ENCODE data around the gene CCSER2.

CCSER2 gene

DNA sequence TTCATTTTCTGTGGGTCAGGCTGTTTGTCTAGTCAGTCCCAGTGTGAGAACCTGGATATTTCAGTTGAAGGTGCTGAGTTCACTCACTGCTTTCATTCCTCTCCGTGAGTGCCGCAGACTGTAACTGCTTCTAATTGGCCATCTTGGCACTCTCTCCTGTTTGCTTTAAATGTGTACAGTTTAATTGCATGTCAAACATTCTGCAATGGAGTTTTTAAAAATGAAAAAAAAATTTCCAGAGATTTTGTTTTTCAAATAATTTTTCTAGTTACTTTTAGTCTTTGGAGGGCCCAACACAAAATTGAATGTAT is 87.8 kb downstream of the CCSER2 start:
- Histone ChIP-seq H3K14ac (ENCODE audit: low read length in 2 of 2) (no peak overlapping the region), H2BK12ac (ENCODE audit: low read length in 2 of 2) (no peak overlapping the region), H3K23ac (ENCODE audit: low read length in 2 of 2) (no peak overlapping the region), H4K91ac (ENCODE audit: low read length) (no peak overlapping the region), H2BK5ac (ENCODE audit: low read depth, low read length, poor library complexity, severe bottlenecking) (no peak overlapping the region), H3K9me3 (ENCODE audit: control insufficient read depth, low read length) (peaks cover 43% of the 10 kb centered on the region), H3K79me1 (replicated peaks; ENCODE audit: low read length, poor library complexity, severe bottlenecking) (peaks cover 23% of the 10 kb centered on the region), H3K9ac (ENCODE audit: low read length) (no peak overlapping the region), H3K27ac (ENCODE audit: low read length, poor library complexity, severe bottlenecking) (no peak overlapping the region), H3K4me3 (ENCODE audit: insufficient read depth in 1 of 2, low read depth in 1 of 2, low read length in 2 of 2) (no peak overlapping the region), H3K4me1 (ENCODE audit: control insufficient read depth, insufficient read depth, low read depth, low read length) (no peaks in the 10 kb centered on the region), H3K36me3 (ENCODE audit: control insufficient read depth in 1 of 2, insufficient read depth in 2 of 2, low read depth in 1 of 2, low read length in 2 of 2) (peaks cover 9 to 31% of the 10 kb centered on the region in 2 experiments), H2AFZ (ENCODE audit: low read depth, low read length) (no peak overlapping the region), H3K27me3 (ENCODE audit: control insufficient read depth in 1 of 2, insufficient read depth in 1 of 2, low read length in 2 of 2) (no peaks in the 10 kb centered on the region), H2AK5ac (ENCODE audit: low read length, severe bottlenecking) (no peak overlapping the region), H3K4me2 (ENCODE audit: low read length, poor library complexity, severe bottlenecking) (no peak overlapping the region), H3K18ac (ENCODE audit: low read depth in 1 of 2, low read length in 2 of 2) (no peak overlapping the region), H2BK15ac (ENCODE audit: low read depth, poor library complexity, severe bottlenecking) (no peak overlapping the region), H3K4ac (ENCODE audit: low read depth in 1 of 2, low read length in 2 of 2) (no peak overlapping the region), H2BK120ac (ENCODE audit: low read depth, low read length) (no peak overlapping the region), H4K8ac (ENCODE audit: low read length) (no peak overlapping the region)
- WGBS = no CpG with 5 or more reads among the region's 2 CpGs
- no peak for DNase-seq

GRCh38 chr10:84423719-84424118 is 95.3 kb downstream of the CCSER2 start:
- H3K9me3 ChIP-seq (ENCODE audit: control insufficient read depth, low read length) = peaks cover 5% of the 10 kb centered on the region
- no peak overlapping the region for H2BK12ac ChIP-seq (ENCODE audit: low read length in 2 of 2)
- peaks cover 0 to 45% of the 10 kb centered on the region in 2 experiments for H3K36me3 ChIP-seq (ENCODE audit: control insufficient read depth in 1 of 2, insufficient read depth in 2 of 2, low read depth in 1 of 2, low read length in 2 of 2)
- no peaks in the 10 kb centered on the region for H3K27me3 ChIP-seq (ENCODE audit: control insufficient read depth in 1 of 2, insufficient read depth in 1 of 2, low read length in 2 of 2)
- H3K4ac ChIP-seq (ENCODE audit: low read depth in 1 of 2, low read length in 2 of 2) = no peak overlapping the region
- H2AK5ac ChIP-seq (ENCODE audit: low read length, severe bottlenecking) = no peak overlapping the region
- no peak overlapping the region for H3K14ac ChIP-seq (ENCODE audit: low read length in 2 of 2)
- peak overlapping the region; percentile 93 for H3K9ac ChIP-seq (ENCODE audit: low read length)
- H2BK5ac ChIP-seq (ENCODE audit: low read depth, low read length, poor library complexity, severe bottlenecking) = no peak overlapping the region
- peaks cover 5% of the 10 kb centered on the region for H3K4me1 ChIP-seq (ENCODE audit: control insufficient read depth, insufficient read depth, low read depth, low read length)
- peaks cover 25% of the 10 kb centered on the region for H3K79me1 ChIP-seq (replicated peaks; ENCODE audit: low read length, poor library complexity, severe bottlenecking)
- H2BK15ac ChIP-seq (ENCODE audit: low read depth, poor library complexity, severe bottlenecking) = no peak overlapping the region
- no peak overlapping the region for H2BK120ac ChIP-seq (ENCODE audit: low read depth, low read length)
- H3K4me2 ChIP-seq (ENCODE audit: low read length, poor library complexity, severe bottlenecking) = no peak overlapping the region
- H3K4me3 ChIP-seq (ENCODE audit: insufficient read depth in 1 of 2, low read depth in 1 of 2, low read length in 2 of 2) = no peak overlapping the region
- H3K18ac ChIP-seq (ENCODE audit: low read depth in 1 of 2, low read length in 2 of 2) = no peak overlapping the region
- DNase-seq = peak; percentile 7
- H3K27ac ChIP-seq (ENCODE audit: low read length, poor library complexity, severe bottlenecking) = peak overlapping the region; percentile 63
- H4K8ac ChIP-seq (ENCODE audit: low read length) = no peak overlapping the region
- H2AFZ ChIP-seq (ENCODE audit: low read depth, low read length) = no peak overlapping the region
- H4K91ac ChIP-seq (ENCODE audit: low read length) = no peak overlapping the region
- no peak overlapping the region for H3K23ac ChIP-seq (ENCODE audit: low read length in 2 of 2)
- WGBS = no CpG with 5 or more reads among the region's 1 CpG

DNA sequence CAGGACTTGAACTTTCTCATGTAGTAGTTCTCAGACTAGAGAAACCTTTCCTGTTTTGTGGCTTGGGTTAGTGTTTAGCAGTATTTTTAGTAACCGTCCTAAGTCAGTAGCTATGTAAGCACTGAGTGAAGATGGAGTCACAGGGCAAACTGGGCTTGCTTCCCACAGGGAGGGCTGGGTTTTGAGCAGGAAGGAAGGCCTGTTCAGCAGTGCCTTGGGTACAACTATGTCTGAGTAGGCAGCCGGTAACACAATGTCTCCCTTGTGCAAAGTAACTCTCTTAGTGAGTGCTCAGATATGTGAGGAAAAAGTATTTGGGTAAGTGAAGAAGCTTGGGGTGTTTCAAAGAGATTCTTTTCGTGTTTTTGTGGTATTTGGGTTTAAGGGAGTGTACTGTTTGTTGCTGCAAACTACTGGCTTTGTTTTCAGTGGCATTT is 96.4 kb downstream of the CCSER2 start:
- 33% methylated on average over 3 of the region's 3 CpGs for WGBS
- Histone ChIP-seq H3K36me3 (ENCODE audit: control insufficient read depth in 1 of 2, insufficient read depth in 2 of 2, low read depth in 1 of 2, low read length in 2 of 2) (peaks cover 0 to 35% of the 10 kb centered on the region in 2 experiments), H2AFZ (ENCODE audit: low read depth, low read length) (no peak overlapping the region), H3K4me1 (ENCODE audit: control insufficient read depth, insufficient read depth, low read depth, low read length) (peaks cover 5% of the 10 kb centered on the region), H3K79me1 (replicated peaks; ENCODE audit: low read length, poor library complexity, severe bottlenecking) (peaks cover 24% of the 10 kb centered on the region), H3K9ac (ENCODE audit: low read length) (peak overlapping the region; percentile 93), H3K9me3 (ENCODE audit: control insufficient read depth, low read length) (peaks cover 5% of the 10 kb centered on the region), H4K91ac (ENCODE audit: low read length) (no peak overlapping the region), H4K8ac (ENCODE audit: low read length) (no peak overlapping the region), H3K4me3 (ENCODE audit: insufficient read depth in 1 of 2, low read depth in 1 of 2, low read length in 2 of 2) (peak overlapping the region in 1 of 2 experiments; percentile 68), H3K23ac (ENCODE audit: low read length in 2 of 2) (no peak overlapping the region), H2BK120ac (ENCODE audit: low read depth, low read length) (no peak overlapping the region), H2AK5ac (ENCODE audit: low read length, severe bottlenecking) (no peak overlapping the region), H2BK15ac (ENCODE audit: low read depth, poor library complexity, severe bottlenecking) (no peak overlapping the region), H3K4ac (ENCODE audit: low read depth in 1 of 2, low read length in 2 of 2) (no peak overlapping the region), H3K4me2 (ENCODE audit: low read length, poor library complexity, severe bottlenecking) (peak overlapping the region; percentile 23), H3K18ac (ENCODE audit: low read depth in 1 of 2, low read length in 2 of 2) (peak overlapping the region in 1 of 2 experiments; percentile 47), H3K14ac (ENCODE audit: low read length in 2 of 2) (no peak overlapping the region), H3K27ac (ENCODE audit: low read length, poor library complexity, severe bottlenecking) (peak overlapping the region; percentile 89), H3K27me3 (ENCODE audit: control insufficient read depth in 1 of 2, insufficient read depth in 1 of 2, low read length in 2 of 2) (no peaks in the 10 kb centered on the region), H2BK12ac (ENCODE audit: low read length in 2 of 2) (no peak overlapping the region), H2BK5ac (ENCODE audit: low read depth, low read length, poor library complexity, severe bottlenecking) (no peak overlapping the region)
- DNase-seq = peak; percentile 96

DNA sequence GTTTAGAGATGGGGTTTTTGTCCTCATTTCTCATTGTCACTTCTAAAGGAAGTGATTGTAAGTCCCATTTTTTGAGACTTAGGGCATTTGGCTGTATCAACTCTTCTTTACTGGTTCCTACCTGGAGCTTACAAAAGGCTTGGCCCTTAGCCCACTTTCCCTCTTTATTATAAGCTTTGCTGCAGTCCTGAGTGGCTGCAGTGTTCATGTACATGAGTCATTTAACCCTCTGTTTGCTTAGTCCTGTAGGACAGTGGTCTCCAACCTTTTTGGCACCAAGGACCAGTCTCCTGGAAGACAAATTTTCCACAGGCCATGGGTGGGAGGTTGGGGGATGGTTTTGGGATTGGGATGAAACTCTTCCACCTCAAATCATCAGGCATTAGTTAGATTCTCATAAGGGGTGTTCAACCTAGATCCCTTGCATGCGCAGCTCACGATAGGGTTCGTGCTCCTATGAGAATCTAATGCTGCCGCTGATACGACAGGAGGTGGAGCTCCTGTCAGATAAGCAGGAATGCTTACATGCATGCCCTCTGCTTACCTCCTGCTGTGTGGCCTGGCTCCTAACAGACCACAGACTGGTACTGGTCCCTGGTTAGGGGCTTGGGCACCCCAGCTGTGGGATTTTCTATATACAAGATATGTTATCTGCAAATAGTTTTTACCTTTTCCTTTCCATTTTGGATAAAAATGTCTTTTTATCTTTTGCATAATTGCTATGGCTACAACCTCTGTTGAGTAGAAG is 99.7 kb downstream of the CCSER2 start:
- Histone ChIP-seq H4K8ac (ENCODE audit: low read length) (no peak overlapping the region), H3K14ac (ENCODE audit: low read length in 2 of 2) (no peak overlapping the region), H3K18ac (ENCODE audit: low read depth in 1 of 2, low read length in 2 of 2) (no peak overlapping the region), H2BK12ac (ENCODE audit: low read length in 2 of 2) (no peak overlapping the region), H3K4me2 (ENCODE audit: low read length, poor library complexity, severe bottlenecking) (no peak overlapping the region), H3K36me3 (ENCODE audit: control insufficient read depth in 1 of 2, insufficient read depth in 2 of 2, low read depth in 1 of 2, low read length in 2 of 2) (peaks cover 0 to 21% of the 10 kb centered on the region in 2 experiments), H2AK5ac (ENCODE audit: low read length, severe bottlenecking) (no peak overlapping the region), H3K23ac (ENCODE audit: low read length in 2 of 2) (no peak overlapping the region), H3K9ac (ENCODE audit: low read length) (no peak overlapping the region), H3K4me1 (ENCODE audit: control insufficient read depth, insufficient read depth, low read depth, low read length) (peaks cover 5% of the 10 kb centered on the region), H3K79me1 (replicated peaks; ENCODE audit: low read length, poor library complexity, severe bottlenecking) (peaks cover 24% of the 10 kb centered on the region), H3K27ac (ENCODE audit: low read length, poor library complexity, severe bottlenecking) (no peak overlapping the region), H3K27me3 (ENCODE audit: control insufficient read depth in 1 of 2, insufficient read depth in 1 of 2, low read length in 2 of 2) (no peaks in the 10 kb centered on the region), H2BK15ac (ENCODE audit: low read depth, poor library complexity, severe bottlenecking) (no peak overlapping the region), H3K9me3 (ENCODE audit: control insufficient read depth, low read length) (no peaks in the 10 kb centered on the region), H2BK5ac (ENCODE audit: low read depth, low read length, poor library complexity, severe bottlenecking) (no peak overlapping the region), H2BK120ac (ENCODE audit: low read depth, low read length) (no peak overlapping the region), H2AFZ (ENCODE audit: low read depth, low read length) (no peak overlapping the region), H3K4ac (ENCODE audit: low read depth in 1 of 2, low read length in 2 of 2) (no peak overlapping the region), H3K4me3 (ENCODE audit: insufficient read depth in 1 of 2, low read depth in 1 of 2, low read length in 2 of 2) (no peak overlapping the region), H4K91ac (ENCODE audit: low read length) (no peak overlapping the region)
- peak; percentile 22 for DNase-seq
- 87% methylated on average over 5 of the region's 5 CpGs for WGBS
